ENCODE data around the gene SH2D3A.

DNA sequence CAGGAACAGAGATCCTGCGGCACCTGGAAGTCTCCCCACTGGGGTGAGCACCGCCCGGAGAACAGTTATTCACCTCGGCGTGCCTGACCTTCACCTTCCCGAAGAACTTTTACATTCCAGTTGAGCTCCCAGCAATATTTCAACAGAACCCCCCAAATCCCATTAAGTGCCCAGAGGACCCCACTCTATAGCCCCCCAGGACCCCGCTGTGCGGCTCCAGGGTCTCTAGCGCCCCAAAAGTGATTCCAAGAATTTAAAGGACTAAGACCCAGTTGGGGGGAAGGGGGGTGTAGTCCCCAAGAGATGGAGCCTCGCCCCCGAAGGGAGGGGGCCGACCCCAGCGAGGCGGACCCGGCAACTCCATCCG, 30.3 kb downstream of the SH2D3A start:
- no peak for TF ChIP-seq EZH2 (IDR thresholded peaks at IDR 0.05; ENCODE audit: borderline replicate concordance, low read length)
- TF ChIP-seq, protein P1, sequence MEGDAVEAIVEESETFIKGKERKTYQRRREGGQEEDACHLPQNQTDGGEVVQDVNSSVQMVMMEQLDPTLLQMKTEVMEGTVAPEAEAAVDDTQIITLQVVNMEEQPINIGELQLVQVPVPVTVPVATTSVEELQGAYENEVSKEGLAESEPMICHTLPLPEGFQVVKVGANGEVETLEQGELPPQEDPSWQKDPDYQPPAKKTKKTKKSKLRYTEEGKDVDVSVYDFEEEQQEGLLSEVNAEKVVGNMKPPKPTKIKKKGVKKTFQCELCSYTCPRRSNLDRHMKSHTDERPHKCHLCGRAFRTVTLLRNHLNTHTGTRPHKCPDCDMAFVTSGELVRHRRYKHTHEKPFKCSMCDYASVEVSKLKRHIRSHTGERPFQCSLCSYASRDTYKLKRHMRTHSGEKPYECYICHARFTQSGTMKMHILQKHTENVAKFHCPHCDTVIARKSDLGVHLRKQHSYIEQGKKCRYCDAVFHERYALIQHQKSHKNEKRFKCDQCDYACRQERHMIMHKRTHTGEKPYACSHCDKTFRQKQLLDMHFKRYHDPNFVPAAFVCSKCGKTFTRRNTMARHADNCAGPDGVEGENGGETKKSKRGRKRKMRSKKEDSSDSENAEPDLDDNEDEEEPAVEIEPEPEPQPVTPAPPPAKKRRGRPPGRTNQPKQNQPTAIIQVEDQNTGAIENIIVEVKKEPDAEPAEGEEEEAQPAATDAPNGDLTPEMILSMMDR (IDR thresholded peaks at IDR 0.05; ENCODE audit: low read length): no peak; the same call in 1 of the 2 replicates
